Stimulated activated CD8-positive, alpha-beta memory T cell treated with anti-CD3 and anti-CD28 coated beads, Interleukin-12 subunit alpha, Interleukin-12 subunit beta, amount 100 ng/mL, for 24 hours (primary cell): ENCODE data around the gene EXOSC9.

Experiments used
- DNase-seq: peaks from one replicate; pipeline ENCODE4 v3.0.0-alpha.2; 2020; ENCODE audit errors: extremely low read depth

Gene EXOSC9

DNA sequence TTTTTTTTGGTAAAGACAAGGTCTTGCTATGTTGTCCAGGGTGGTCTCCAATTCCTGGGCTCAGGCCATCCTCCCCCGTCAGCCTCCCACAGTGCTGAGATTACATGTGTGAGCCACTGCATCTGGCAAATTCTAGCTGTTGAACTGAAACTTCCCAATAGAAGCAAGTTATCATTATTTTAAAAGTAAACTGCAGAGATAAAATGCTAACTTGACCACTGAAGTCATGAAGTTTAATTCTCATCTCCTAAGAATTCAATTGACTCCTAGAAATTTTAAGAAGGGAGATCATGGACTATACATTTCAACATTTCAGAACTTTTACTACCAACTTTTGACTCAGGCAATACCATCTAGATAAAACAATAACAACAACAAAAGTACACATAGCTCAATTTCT is 11.7 kb upstream of the EXOSC9 start:
- DNase-seq = no peak

DNA sequence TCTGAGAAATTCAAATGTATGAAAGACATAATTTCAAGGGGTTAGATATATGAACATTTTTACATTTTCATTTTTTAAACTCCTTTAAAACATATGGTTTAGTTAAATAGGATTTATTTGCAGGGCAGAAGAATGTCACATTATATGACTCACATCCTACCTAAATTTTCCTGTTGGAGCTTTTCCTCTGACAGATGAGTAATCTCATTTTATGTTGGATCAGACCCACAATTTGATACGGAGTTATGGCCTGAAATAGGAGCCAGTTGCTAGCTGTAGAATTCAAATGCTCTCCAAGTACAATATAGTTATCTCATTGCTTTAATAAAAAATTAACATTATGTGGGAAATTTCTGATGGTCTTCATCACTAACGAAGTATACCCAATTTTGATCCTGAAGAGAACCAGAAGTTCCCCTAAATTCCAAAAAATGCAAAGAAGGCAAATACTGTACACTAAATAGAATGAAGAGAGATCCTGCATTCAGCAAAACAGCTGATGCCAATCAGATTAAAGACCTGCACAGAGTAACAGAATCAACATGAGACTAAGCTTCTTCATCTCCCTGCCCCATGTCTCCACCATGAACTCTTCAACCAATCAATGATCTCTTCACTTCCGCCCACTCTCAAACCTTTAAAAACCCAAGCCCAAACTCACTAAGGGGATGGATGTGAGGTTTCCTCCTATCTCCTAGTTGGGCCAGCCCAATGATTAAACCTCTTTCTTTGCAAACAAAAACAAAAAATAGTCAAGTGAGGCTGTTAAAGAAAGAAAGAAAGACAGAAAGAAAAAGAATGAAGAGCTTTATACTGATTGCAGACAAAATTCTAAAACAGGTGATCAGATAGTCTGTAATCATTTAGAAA is 10.9 kb upstream of the EXOSC9 start:
- DNase-seq = no peak

DNA sequence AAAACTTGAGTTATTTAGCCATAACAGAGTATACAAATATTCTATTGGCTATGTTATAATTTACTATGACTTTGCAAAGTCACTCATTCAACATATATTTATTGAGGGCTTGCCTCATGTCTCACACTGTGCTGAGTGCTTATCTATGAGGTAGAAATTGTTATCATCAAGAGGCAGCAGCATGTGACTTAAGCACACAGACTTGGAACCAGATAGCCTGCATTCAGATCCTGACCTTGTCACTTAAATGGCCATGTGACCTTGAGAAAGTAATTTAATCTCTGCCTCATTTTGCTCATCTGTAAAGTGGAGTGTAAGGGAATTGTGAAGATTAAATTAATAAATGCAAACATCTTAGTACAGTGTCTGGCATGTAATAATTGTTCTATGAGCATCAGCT is 10.1 kb upstream of the EXOSC9 start:
- DNase-seq = no peak

DNA sequence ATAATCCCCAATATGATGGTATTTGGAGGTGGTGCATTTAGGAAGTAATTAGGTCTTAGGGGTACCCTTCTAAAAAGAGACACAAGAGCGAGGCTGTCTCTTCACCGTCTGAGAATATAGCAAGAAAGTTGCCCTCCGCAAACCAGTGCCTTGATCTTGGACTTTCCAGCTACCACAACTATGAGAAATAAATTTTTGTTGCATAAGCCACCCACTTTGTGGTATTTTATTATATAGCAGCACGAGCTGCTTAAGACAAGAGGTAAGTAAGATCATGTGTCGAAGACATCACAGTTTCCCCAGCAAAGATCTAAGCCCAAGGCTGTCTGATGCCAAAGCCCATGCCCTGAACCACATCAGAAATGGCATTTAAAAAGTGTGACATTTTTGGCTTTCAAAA is 9.6 kb upstream of the EXOSC9 start:
- no peak for DNase-seq

DNA sequence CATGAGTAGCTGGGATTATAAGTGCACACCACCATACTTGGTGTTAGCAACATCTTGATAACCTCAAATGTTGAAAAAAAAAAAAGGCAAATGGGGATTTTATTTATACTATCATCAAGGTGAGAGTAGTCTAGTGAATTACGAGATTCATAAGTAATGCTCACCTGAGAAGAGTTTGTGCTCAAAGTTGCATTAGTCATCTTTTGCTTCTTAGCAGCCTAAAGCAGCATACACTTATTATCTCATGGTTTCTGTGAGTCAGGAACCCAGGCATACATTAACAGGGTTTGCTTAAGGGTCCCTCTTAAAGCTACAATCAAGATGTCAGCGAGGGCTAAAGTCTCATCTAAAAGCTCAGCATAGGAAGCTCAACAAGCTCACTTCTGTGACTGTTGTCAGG is 8.2 kb upstream of the EXOSC9 start:
- no peak for DNase-seq

DNA sequence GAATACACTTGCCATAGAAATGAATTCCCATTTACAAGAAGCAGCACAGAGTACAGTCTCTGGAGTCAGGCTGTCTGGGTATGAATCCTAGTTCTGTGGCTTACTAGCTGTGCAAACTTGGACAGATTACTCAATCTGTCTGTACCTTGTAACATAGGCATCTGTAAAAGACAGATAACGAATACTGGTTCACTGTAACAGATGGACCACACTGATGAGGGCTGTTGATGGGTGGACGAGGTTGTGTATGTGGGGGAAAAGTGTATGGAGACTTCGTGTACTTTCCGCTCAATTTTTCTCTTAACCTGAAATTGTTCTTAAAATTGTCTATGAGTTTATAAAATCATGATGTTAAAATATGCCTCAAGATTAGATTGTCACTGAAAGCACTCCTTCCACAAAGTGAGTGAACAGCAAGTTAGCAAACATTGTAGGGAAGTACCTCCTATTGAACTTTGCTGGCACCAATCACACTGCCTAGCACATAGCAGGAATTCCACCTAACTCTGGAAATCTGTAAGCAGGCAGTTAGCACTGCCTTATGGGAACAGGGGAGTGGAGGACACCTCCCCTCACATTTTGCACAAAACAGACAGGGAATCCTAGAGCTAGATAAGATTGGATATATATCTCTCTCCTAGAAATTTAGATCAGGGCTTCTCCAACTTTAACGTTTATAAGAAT is 6.5 kb upstream of the EXOSC9 start:
- no peak for DNase-seq

DNA sequence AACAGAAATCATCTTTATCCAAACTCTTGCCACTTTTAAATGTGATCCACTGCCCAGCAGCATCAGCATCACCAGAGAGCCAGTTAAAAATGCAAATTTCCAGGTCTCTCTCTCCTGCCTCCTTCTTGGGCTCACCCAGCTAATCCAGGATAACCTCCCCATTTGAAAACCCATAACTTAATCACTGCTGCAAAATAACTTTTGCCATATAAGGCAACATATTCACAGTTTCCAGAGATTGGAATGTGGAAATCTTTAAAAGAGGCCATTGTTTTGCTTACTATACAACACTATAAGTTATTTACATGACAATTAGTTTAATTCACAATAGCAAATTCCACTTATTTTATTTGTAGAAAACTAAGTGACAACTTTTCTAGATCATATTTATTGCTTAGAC is 4.8 kb upstream of the EXOSC9 start:
- DNase-seq = no peak

DNA sequence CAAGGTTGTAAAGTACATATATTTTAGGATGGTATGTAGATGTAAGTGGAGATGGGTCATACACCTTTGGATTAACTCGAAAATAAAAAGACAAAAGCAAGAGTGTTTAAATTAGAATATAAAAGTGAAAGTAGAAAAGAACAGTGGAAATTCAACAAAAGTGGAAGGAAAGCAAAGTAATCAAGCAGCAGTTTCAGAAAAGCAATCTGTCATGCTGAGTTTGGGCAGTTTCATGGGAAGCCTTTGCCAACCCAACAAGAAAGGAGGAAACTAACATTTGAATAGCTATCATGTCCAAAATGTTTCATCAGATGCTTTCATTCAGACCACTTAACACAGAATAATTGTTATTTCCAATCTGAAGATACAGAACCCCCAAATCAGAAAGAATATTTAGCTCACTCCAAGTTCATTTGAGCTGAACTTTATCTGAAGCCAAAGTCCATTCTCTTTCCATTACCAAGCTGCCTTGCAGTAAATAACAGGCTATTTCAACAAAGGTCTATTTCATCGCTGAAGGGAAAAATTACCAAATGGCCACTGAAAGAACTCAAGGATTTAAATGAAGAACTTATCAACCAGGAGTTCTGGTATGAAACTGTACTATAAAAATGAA is 1.8 kb upstream of the EXOSC9 start:
- DNase-seq = no peak

DNA sequence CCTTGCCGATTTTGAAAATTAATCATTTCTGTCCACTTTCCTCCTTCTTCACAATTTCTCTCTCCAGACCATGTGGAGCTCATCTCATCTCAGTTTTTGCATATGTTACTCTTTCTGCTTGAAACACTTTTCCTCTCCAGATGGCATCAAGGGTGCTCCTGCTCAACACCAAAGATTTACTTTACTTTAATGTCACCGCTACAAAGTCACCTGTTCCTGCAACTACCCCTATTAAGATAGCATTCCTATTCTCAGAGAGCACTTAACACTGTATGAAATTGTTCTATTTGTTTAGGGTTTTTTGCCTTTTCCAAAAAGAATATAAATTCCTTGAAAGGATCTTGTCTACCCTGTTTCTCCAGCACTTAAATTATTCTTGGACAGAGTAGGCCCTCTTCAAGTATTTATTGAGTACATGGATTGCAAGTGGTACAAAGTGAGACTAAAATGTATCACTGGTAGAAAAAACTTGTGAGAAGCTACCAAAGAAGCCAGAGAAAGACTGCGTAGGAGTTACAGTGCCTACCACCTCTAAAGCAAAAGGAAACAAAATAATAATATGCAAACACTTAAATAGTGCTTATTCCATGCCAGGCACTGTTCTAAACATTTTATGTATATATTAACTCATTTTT is 1.1 kb upstream of the EXOSC9 start:
- no peak for DNase-seq

DNA sequence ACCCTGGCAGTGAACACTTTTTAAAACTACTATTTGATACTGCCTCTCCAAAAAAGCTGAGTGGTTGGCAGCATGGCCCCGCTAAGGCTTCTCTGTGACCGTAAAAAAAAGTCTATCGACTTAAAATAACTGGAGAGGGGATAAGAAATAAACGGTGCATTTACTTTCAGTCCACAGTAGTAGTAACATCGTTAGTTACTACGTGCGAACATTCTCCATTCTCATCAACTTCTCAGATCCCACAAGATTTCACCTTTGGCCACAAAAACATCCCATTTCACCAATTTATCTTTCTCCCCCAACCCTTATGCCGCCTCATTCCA is 524 bp upstream of the EXOSC9 start:
- DNase-seq = no peak

DNA sequence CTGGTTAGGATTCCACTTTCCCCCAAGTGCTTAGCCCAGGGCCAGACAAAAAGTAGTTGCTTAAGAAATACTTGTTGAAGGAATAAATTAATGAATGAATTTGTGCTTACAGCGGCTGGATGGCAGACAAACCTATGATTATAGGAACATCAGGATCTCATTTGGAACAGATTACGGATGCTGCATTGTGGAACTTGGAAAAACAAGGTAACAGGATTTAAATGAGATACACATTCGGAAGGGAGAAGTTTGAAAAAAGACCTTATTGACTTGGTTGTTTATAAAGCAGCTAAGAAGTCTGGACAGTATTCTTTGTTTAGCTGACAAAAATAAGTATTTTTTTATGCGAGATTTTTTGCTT is 572 bp downstream of the EXOSC9 start:
- no peak for DNase-seq

DNA sequence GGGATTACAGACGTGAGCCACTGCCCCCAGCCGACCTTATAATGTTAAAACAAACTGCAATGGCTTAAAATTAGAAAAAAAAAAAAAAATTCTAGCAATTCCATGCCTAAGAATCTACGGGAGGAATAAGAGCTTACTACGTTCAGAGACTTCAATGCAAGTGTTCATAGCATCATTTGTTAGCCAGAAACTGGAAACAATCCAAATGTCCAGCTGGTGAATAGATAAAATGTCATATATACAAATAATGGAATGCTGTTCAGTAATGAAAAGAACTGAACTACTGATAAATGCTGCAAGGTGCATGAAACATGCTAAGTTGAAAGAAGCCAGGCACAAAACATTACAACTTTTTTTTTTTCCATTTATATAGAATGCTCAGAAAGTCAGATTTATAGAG is 5.3 kb downstream of the EXOSC9 start:
- no peak for DNase-seq

DNA sequence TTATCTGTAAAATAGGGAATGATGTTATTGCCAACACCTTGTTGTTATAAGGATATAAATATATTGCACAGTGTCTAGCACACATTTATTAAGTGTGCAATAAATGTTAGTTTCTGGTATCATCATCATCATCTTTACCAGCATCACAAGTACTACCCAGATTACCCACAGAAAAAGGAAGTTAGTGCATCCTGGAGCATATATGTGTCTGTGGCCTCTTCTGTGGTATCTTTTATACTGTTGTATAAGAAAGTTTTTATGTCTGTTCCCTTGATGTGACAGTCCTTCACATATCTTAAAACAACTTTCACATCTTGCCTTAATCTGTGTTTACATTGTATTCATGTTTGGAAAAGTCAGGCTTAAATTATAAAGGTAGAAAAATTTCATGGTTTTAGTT is 10.0 kb downstream of the EXOSC9 start:
- DNase-seq = no peak

DNA sequence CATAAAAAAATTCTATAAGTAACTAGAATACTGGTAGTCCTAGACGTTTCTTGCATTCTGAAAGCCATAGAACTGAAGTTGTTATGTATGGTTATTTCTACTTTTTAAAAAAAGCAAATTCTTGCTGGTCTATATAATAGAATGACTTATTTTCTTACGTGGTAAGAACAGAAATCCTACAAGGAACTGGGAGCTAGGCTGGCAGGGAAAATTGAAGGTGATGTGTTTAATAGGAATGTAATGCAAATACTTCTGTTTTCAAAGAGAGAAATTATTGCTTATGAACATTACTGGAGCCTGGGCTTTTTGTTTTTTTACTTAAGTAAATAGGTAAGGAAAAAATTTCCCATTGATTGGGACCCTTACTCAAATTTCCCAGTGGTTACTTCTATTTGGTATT is 13.6 kb downstream of the EXOSC9 start:
- DNase-seq = no peak

DNA sequence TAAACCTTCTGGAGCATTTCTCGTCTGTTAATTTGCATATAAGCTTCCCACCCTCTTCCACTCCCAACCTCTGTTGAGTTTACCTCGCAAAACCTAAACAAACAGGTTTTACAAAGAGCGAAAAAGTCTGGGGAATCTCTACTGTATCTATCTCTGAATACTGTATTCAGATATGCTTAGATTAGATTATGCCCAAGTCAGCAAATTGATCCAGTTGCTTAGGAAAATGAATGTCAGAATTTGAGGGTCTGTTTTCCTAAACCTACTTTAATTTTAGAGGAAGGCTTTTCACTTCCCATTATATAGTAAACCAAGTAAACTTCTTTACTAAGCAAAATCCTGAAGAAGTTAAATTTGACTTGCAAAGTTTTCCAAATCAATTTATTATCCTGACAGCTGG is 15.9 kb downstream of the EXOSC9 start:
- no peak for DNase-seq

DNA sequence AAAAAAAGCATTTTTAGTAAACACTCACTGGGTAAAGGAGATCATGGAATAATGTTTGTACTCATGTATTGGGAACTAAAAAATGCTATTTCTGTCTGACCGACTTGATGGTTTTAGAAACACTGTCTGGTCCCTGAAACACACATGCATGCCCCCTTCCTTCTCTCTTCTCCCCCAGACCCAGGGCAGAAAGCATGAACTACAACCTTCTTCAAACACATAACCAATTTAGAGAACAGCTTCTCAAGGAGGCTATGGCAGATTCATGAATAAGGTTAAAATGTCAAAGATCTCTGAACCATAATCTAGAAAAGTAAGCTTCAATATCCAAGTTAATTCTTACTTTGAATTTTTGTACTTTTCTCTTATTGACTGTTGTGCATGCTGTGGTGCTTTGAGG is 16.6 kb downstream of the EXOSC9 start:
- DNase-seq = no peak

DNA sequence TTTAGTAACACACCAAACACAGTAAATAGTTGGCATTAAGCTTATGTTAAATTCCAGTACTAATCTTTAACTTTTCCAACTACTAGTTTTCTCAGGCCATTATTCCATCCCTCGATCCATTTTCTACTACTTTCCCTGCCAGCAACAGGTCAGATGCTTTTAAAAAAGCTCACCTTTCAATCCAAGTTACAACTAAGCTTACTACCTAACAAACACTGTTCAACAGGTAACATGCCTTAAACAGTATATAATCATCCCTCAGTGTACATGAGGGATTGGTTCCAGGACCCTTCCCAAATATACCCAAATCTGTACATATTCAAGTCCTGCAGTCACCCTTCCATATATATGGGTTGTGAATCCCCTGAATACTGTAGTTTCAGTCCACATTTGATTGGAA is 17.1 kb downstream of the EXOSC9 start:
- no peak for DNase-seq

DNA sequence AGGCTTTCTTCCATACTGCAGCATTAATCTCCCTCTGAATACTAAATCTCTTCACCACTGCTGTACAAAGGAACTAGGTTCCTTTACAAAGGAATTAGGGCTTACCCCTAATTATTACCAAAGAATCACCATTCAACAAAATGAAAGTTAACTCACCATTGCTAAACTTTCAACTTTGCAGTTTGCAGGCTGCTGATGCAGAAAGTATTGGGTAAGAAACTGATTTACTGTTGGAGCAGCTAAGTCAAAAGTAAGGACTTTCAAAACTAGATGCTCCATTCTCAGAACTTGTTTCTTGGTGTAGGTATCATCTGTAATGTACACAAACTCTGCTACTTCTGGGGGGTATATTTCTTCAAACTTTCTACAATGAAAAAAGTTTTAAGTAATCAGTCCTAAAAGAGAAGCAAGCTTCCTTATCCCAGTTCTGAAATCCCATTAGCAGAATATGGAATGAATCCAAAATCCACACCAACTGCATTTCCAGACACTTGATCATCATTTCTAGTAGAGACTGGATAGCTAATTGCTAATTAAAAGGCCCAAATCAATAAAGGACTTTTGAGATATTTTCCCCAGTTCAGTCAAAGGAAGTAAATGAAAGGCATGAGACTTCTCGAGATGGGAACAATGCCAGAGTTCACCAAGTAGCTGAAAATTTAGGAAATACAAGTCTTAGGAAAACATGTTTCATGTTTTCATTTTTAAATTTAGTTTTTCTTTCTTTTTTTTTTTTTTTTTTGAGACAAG is 18.3 kb downstream of the EXOSC9 start:
- no peak for DNase-seq

DNA sequence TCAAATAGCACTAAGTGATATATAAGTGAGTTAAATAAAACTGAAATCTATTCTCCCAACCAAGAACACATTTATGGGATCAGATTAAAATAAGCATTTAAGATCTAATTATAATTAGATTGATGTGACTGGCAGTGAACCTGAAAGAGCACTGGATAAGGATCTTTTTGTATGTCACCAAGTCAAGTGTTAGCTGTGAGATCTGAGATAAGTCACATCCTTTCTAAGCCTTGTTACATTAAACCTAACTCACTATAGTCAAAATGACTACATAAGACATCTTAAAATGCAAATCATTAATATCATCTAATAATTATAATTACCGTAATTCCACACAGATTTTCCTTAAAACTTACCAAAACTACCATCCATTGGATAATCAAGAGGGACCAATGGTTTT is 20.9 kb downstream of the EXOSC9 start:
- no peak for DNase-seq

DNA sequence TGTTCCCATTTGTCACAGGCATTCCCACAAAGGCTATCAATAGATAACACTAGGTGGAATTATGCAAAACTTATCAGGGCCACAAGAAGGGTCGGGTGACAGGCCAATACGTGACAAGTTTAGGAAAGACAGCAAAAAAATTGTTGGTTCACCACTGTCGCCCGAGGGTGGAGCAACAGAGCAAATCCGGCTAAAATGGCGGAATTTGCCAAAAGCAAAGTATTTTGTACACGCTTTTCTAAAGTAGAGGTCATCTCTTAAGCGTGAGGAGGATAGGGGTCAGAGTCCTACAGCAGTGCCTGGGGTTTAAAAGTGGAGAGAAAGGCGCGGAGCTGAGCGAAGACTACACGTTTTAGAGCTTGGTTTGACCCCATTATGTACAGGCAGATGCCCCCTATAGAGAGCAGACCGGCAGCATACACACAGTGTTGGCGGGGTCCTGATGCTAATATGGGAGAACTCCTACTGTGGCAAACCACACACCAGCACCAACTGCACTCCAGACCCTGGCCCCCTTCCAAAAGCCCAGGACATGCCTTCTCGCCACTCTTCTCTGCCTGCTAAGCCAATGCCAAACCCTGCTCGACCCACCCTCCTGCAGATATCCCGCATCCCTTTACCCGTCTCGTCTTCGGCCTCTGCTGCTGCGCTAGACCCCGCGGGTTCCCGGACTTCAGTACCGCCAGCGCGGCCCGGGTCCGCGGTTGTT is 21.8 kb downstream of the EXOSC9 start:
- DNase-seq = no peak

DNA sequence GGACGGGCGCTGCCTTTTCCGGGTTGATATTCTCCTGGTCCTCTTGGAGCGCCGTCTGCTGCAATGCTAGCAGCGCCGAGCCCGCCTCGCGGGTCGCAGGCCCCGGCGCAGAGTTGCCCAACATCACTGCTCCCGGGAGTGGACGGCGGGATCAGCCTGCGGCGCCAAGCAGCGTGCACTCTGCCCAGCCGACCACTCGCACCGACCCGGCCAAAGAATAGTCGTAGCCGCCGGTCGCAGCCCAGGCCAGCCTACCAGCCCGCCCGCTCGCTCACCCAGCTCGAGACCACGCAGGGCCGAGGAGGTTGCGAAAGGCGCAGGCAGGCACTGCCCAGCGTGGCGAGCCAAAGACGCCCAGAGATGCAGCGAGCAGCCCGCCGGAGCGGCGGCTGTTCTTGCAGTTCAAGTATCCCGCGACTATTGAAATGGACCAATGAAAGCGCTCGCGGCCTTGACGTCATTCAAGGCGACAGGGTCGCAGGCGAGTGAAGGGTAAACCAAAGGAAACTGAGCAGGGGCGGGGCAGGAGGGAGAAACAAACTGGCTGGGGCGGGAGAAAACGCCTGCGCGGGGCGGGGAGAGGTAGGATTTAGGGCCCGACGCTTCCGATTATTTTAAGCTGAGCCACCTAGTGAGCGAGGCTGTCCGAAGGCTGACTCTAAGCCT is 22.5 kb downstream of the EXOSC9 start, which contains the start of gene CCNA2:
Gene CCNA2, minus strand, starts transcription at position 379 of the 666 bp plus-strand sequence. Its CDS starts 255 bp downstream, at position 124.
- DNase-seq = peak; percentile 95
